Stimulated activated CD8-positive, alpha-beta memory T cell treated with anti-CD3 and anti-CD28 coated beads, Interleukin-12 subunit alpha, Interleukin-12 subunit beta, amount 100 ng/mL, for 24 hours (primary cell): ENCODE results near the gene LUC7L.
"Not testable (repeated sequence)": the region's sequence is repeated elsewhere in the genome, so short reads cannot be mapped to it uniquely, and the experiment has no call there.

ENCODE experiments used
- DNase-seq: peaks from one replicate; pipeline ENCODE4 v3.0.0-alpha.2; 2020; ENCODE audit errors: extremely low read depth

Gene LUC7L

GRCh38 chr16:180101-180675 lies 49.1 kb downstream of the LUC7L start, which contains the start of gene HBQ1:
Gene HBQ1 (plus strand): TSS chr16:180459. CDS start chr16:180487, 28 bp downstream.
- no peak for DNase-seq

DNA sequence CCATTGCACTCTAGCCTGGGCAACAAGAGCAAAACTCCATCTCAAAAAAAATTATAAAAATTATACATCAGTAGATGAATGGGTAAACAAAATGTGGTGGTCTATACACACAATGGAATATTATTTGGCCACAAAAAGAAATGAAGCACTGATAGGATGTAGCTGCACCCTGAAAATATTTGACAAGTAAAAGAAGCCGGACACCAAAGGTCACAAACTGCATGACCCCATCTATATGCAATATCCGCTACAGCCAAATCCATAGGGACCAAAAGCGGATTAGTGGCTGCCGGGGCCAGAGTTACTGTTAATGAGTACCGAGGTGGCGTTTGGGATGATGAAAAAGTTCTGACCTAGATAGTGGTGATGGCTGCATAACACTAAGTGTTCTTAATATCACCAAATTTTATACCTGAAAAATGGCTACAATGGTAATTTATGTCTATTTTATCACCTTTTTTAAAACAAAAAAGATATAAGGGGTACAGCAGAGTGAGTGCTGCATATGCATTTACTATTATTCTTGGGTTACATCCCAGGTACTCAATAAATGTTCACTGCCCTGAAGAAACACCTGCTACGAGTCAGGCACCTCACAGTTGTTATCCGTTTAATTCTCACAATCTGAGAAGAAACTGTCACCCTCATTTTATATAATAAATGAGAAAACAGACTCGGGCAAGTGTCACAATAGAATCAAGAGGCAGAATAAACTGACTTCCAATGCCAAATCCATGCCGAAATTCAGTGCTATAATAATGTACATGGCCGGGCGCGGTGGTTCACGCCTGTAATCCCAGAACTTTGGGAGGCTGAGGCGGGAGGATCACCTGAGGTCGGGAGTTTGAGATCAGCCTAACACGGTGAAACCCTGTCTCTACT lies 49.8 kb downstream of the LUC7L start:
- no peak for DNase-seq

DNA sequence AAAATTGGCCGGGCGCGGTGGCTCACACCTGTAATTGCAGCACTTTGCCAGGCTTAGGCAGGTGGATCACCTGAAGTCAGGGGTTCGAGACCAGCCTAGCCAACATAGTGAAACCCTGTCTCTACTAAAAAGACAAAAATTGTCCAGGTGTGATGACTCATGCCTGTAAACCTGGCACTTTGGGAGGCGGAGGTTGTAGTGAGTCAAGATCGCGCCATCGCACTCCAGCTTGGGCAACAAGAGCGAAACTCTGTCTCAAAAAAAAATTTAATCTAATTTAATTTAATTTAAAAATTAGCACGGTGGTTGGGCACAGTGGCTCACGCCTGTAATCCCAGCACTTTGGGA lies 50.6 kb downstream of the LUC7L start:
- no peak for DNase-seq

DNA sequence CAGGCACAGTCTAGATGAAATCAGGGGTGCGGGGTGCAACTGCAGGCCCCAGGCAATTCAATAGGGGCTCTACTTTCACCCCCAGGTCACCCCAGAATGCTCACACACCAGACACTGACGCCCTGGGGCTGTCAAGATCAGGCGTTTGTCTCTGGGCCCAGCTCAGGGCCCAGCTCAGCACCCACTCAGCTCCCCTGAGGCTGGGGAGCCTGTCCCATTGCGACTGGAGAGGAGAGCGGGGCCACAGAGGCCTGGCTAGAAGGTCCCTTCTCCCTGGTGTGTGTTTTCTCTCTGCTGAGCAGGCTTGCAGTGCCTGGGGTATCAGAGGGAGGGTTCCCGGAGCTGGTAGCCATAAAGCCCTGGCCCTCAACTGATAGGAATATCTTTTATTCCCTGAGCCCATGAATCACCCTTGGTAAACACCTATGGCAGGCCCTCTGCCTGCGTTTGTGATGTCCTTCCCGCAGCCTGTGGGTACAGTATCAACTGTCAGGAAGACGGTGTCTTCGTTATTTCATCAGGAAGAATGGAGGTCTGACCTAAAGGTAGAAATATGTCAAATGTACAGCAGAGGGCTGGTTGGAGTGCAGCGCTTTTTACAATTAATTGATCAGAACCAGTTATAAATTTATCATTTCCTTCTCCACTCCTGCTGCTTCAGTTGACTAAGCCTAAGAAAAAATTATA lies 51.1 kb downstream of the LUC7L start:
- DNase-seq: no peak

GRCh38 chr16:177394-177822 lies 51.8 kb downstream of the LUC7L start:
- DNase-seq: no peak

GRCh38 chr16:176477-177382 lies 52.5 kb downstream of the LUC7L start, which contains the start of gene HBA1:
Gene HBA1 (plus strand): TSS chr16:176680. CDS start chr16:176717, 37 bp downstream.
- DNase-seq: not testable (repeated sequence)

DNA sequence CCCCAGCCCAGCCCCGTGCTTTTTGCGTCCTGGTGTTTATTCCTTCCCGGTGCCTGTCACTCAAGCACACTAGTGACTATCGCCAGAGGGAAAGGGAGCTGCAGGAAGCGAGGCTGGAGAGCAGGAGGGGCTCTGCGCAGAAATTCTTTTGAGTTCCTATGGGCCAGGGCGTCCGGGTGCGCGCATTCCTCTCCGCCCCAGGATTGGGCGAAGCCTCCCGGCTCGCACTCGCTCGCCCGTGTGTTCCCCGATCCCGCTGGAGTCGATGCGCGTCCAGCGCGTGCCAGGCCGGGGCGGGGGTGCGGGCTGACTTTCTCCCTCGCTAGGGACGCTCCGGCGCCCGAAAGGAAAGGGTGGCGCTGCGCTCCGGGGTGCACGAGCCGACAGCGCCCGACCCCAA lies 53.2 kb downstream of the LUC7L start:
- DNase-seq: not testable (repeated sequence)

DNA sequence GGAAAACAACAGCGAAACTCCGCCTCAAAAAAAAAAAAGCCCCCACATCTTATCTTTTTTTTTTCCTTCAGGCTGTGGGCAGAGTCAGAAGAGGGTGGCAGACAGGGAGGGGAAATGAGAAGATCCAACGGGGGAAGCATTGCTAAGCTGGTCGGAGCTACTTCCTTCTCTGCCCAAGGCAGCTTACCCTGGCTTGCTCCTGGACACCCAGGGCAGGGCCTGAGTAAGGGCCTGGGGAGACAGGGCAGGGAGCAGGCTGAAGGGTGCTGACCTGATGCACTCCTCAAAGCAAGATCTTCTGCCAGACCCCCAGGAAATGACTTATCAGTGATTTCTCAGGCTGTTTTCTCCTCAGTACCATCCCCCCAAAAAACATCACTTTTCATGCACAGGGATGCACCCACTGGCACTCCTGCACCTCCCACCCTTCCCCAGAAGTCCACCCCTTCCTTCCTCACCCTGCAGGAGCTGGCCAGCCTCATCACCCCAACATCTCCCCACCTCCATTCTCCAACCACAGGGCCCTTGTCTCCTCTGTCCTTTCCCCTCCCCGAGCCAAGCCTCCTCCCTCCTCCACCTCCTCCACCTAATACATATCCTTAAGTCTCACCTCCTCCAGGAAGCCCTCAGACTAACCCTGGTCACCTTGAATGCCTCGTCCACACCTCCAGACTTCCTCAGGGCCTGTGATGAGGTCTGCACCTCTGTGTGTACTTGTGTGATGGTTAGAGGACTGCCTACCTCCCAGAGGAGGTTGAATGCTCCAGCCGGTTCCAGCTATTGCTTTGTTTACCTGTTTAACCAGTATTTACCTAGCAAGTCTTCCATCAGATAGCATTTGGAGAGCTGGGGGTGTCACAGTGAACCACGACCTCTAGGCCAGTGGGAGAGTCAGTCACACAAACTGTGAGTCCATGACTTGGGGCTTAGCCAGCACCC lies 54.0 kb downstream of the LUC7L start:
- DNase-seq: no peak

DNA sequence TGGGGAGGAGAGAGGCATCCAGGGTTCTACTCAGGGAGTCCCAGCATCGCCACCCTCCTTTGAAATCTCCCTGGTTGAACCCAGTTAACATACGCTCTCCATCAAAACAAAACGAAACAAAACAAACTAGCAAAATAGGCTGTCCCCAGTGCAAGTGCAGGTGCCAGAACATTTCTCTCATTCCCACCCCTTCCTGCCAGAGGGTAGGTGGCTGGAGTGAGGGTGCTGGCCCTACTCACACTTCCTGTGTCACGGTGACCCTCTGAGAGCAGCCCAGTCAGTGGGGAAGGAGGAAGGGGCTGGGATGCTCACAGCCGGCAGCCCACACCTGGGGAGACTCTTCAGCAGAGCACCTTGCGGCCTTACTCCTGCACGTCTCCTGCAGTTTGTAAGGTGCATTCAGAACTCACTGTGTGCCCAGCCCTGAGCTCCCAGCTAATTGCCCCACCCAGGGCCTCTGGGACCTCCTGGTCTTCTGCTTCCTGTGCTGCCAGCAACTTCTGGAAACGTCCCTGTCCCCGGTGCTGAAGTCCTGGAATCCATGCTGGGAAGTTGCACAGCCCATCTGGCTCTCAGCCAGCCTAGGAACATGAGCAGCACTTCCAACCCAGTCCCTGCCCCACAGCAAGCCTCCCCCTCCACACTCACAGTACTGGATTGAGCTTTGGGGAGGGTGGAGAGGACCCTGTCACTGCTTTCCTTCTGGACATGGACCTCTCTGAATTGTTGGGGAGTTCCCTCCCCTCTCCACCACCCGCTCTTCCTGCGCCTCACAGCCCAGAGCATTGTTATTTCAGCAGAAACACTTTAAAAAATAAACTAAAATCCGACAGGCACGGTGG lies 55.1 kb downstream of the LUC7L start:
- DNase-seq: not testable (repeated sequence)

GRCh38 chr16:173211-173854 lies 55.9 kb downstream of the LUC7L start:
- DNase-seq: not testable (repeated sequence)

GRCh38 chr16:172374-172941 lies 56.8 kb downstream of the LUC7L start, which contains the start of gene HBA2:
Gene HBA2 (plus strand): TSS chr16:172876. CDS start chr16:172913, 37 bp downstream.
- DNase-seq: not testable (repeated sequence)

GRCh38 chr16:170788-171187 lies 58.5 kb downstream of the LUC7L start:
- no peak for DNase-seq

DNA sequence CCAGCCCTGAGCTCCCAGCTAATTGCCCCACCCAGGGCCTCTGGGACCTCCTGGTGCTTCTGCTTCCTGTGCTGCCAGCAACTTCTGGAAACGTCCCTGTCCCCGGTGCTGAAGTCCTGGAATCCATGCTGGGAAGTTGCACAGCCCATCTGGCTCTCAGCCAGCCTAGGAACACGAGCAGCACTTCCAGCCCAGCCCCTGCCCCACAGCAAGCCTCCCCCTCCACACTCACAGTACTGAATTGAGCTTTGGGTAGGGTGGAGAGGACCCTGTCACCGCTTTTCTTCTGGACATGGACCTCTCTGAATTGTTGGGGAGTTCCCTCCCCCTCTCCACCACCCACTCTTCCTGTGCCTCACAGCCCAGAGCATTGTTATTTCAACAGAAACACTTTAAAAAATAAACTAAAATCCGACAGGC lies 59.2 kb downstream of the LUC7L start:
- not testable (repeated sequence) for DNase-seq

- DNase-seq: no peak
These were observed 60.2 kb downstream of the LUC7L start for GRCh38 chr16:169014-169413.

DNA sequence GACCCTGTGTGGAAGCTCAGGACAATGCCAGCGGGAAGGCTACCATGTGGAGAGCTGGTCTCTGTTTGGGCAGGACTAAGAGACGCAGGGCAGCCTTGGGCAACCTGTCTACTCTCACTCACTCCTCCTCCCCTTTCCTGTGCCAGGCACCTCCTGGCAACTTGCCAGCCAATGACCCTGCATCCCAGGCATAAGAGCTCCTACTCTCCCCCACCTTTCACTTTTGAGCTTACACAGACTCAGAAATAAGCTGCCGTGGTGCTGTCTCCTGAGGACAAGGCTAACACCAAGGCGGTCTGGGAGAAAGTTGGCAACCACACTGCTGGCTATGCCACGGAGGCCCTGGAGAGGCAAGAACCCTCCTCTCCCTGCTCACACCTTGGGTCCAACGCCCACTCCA lies 60.8 kb downstream of the LUC7L start:
- no peak for DNase-seq

DNA sequence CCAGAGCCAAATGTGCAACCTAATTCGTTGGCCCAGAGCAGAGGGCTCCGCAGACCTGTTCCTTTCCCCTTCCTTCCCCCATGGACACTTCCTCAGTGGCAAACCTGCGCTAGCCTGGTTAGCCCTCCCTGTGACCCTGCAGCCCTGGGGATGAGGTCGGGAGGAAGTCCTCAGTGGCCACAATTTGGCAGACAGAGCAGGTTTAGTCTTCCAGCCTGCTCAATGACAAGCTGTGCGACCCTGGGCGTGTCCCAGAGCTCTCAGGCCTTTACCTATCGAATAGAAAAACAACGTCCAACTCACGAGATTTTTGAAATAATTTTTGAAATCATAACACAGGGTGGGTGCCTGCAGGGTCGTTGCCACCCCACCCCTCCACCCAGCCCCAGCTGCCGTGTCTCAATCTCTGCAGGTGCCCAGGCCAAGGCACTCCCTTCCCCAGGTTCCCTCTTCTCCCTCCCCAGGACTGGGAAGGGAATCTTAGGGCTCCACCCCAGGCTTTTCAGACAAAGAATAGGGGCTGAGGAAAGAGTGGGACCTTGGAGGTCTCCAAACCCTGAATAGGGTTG lies 62.0 kb downstream of the LUC7L start:
- no peak for DNase-seq

- no peak for DNase-seq
These were observed 62.7 kb downstream of the LUC7L start for GRCh38 chr16:166375-167121.
